IMR-90 (cell line): ENCODE results near the gene HIVEP1. TPM values are rescaled to one million over a fixed set of nuclear protein-coding genes. Genes with fewer than 3 reads are reported as not detected.

Experiments used
- ATAC-seq: fragments of 200-7000 bp; cut with Tn5 transposase; 2 replicates; pipeline ENCODE4 v1.9.1; 2020; ENCODE audit warnings: low read depth, mild to moderate bottlenecking, moderate library complexity
- BruUV-seq: library from RNA; stranded (reverse); fragments of 400-500 nt; replicated peaks from 2 replicates; lab custom pipeline; 2021; lab: Mats Ljungman, UMichigan
- CTCF ChIA-PET: fragments of 300-600 bp; formaldehyde crosslinking; extraction: SDS; loops from one replicate; lab custom pipeline; 2021; ENCODE audit warnings: antibody characterized with exemption; lab: Yijun Ruan, JAX
- POLR2A ChIA-PET: fragments of 300-600 bp; sonication (Branson Sonifier 250); formaldehyde crosslinking; loops from one replicate; lab custom pipeline; 2022; ENCODE audit warnings: antibody characterized with exemption; ENCODE audit not compliant: unreplicated experiment; lab: Charles Lee
- DNase-seq: peaks from one replicate; pipeline ENCODE4 v3.0.0; 2013
- H2AFZ ChIP-seq: replicated peaks from 2 replicates; pipeline ENCODE3; 2013; ENCODE audit warnings: low read length, mild to moderate bottlenecking; ENCODE audit not compliant: poor library complexity
- H2AK5ac ChIP-seq: 2 replicates; pipeline ENCODE4 v1.6.1; 2013; ENCODE audit warnings: low read depth, low read length, inconsistent platforms
- H2AK9ac ChIP-seq: replicated peaks from 2 replicates; pipeline ENCODE3; 2013; ENCODE audit warnings: mild to moderate bottlenecking, low read depth, low read length, moderate library complexity; ENCODE audit not compliant: poor library complexity
- H2BK120ac ChIP-seq: 2 replicates; pipeline ENCODE4 v1.6.1; 2013; ENCODE audit warnings: low read depth, low read length, inconsistent platforms
- H2BK15ac ChIP-seq: 3 replicates; pipeline ENCODE4 v1.6.1; 2013; ENCODE audit warnings: low read depth, low read length, inconsistent platforms
- H2BK20ac ChIP-seq: 2 replicates; pipeline ENCODE4 v1.6.1; 2013; ENCODE audit warnings: low read depth, mild to moderate bottlenecking, inconsistent platforms, low read length, moderate library complexity
- H2BK5ac ChIP-seq: 2 replicates; pipeline ENCODE4 v1.6.1; 2013; ENCODE audit warnings: mild to moderate bottlenecking, low read depth, low read length, inconsistent platforms; ENCODE audit not compliant: poor library complexity, severe bottlenecking
- H3K14ac ChIP-seq: replicated peaks from 2 replicates; pipeline ENCODE4 v1.6.1; 2013; ENCODE audit warnings: low read depth, low read length, inconsistent platforms
- H3K18ac ChIP-seq: 2 replicates; pipeline ENCODE4 v1.6.1; 2013; ENCODE audit warnings: low read depth, low read length, control low read depth
- H3K23ac ChIP-seq: 2 replicates; pipeline ENCODE4 v1.6.1; 2013; ENCODE audit warnings: low read depth, low read length, inconsistent platforms
- H3K27ac ChIP-seq: 2 replicates; pipeline ENCODE4 v1.5.1; 2013; ENCODE audit warnings: mild to moderate bottlenecking, control low read depth, low read length; ENCODE audit not compliant: insufficient read depth
- H3K27me3 ChIP-seq: 2 replicates; pipeline ENCODE4 v1.6.1; 2013; ENCODE audit warnings: low read length; ENCODE audit not compliant: control insufficient read depth, insufficient read depth
- H3K36me3 ChIP-seq: 2 replicates; pipeline ENCODE4 v1.6.1; 2013; ENCODE audit warnings: low read length, mixed read lengths; ENCODE audit not compliant: control insufficient read depth, insufficient read depth
- H3K4ac ChIP-seq: 2 replicates; pipeline ENCODE4 v1.6.1; 2013; ENCODE audit warnings: low read depth, low read length, inconsistent platforms
- H3K4me1 ChIP-seq: 2 replicates; pipeline ENCODE4 v1.6.1; 2013; ENCODE audit warnings: low read length, mixed read lengths; ENCODE audit not compliant: control insufficient read depth, insufficient read depth
- H3K4me2 ChIP-seq: 2 replicates; pipeline ENCODE4 v1.6.1; 2013; ENCODE audit warnings: low read depth, mild to moderate bottlenecking, control low read depth, low read length, moderate library complexity
- H3K4me3 ChIP-seq: 2 replicates; pipeline ENCODE4 v1.5.1; 2013; ENCODE audit warnings: low read depth, mild to moderate bottlenecking, control low read depth, low read length, moderate library complexity; ENCODE audit not compliant: insufficient read depth
- H3K56ac ChIP-seq: 2 replicates; pipeline ENCODE4 v1.6.1; 2013; ENCODE audit warnings: low read length, inconsistent platforms; ENCODE audit not compliant: insufficient read depth; ENCODE audit errors: extremely low read depth
- H3K79me1 ChIP-seq, 2 experiments: 2 replicates each; pipeline ENCODE4 v1.6.1; 2013; ENCODE audit warnings: low read length in 2 of 2, inconsistent platforms in 1 of 2, low read depth in 1 of 2
- H3K9ac ChIP-seq: 2 replicates; pipeline ENCODE4 v1.6.1; 2013; ENCODE audit warnings: low read depth, low read length, control low read depth
- H3K9me1 ChIP-seq: 2 replicates; pipeline ENCODE4 v1.6.1; 2013; ENCODE audit warnings: low read length, inconsistent platforms; ENCODE audit not compliant: insufficient read depth
- H3K9me3 ChIP-seq: 2 replicates; pipeline ENCODE4 v1.6.1; 2013; ENCODE audit warnings: low read length; ENCODE audit not compliant: control insufficient read depth, insufficient read depth
- H4K20me1 ChIP-seq: 2 replicates; pipeline ENCODE4 v1.6.1; 2013; ENCODE audit warnings: low read length, inconsistent platforms; ENCODE audit not compliant: insufficient read depth
- H4K5ac ChIP-seq: 2 replicates; pipeline ENCODE4 v1.6.1; 2013; ENCODE audit warnings: mild to moderate bottlenecking, low read depth, low read length, control low read depth
- H4K8ac ChIP-seq, 2 experiments: 2 replicates each; pipeline ENCODE4 v1.6.1; 2013; ENCODE audit warnings: low read depth in 2 of 2, low read length in 2 of 2, control low read depth in 1 of 2, inconsistent platforms in 1 of 2
- H4K91ac ChIP-seq: 2 replicates; pipeline ENCODE4 v1.6.1; 2013; ENCODE audit warnings: low read depth, low read length, inconsistent platforms; ENCODE audit not compliant: insufficient read depth
- BHLHE40 ChIP-seq: fragments of 150-350 bp; IDR thresholded peaks from 2 replicates; pipeline ENCODE4 v1.6.1; 2016; ENCODE audit warnings: mild to moderate bottlenecking, low read depth, low read length
- CEBPB ChIP-seq: IDR thresholded peaks from 2 replicates; pipeline ENCODE4 v1.6.1; 2012; ENCODE audit warnings: low read depth, low read length, improper control_type of control experiment
- CHD1 ChIP-seq: IDR thresholded peaks from 2 replicates; pipeline ENCODE4 v1.6.1; 2012; ENCODE audit warnings: low read depth, low read length, improper control_type of control experiment
- CTCF ChIP-seq: conservative IDR thresholded peaks from 2 replicates; pipeline ENCODE4 v1.5.1; 2012; ENCODE audit warnings: mild to moderate bottlenecking, low read depth, low read length, improper control_type of control experiment
- FOS ChIP-seq: fragments of 150-350 bp; IDR thresholded peaks from 2 replicates; pipeline ENCODE4 v1.6.1; 2016; ENCODE audit warnings: low read depth, low read length
- MAFK ChIP-seq: IDR thresholded peaks from 2 replicates; pipeline ENCODE4 v1.6.1; 2012; ENCODE audit warnings: low read depth, low read length, improper control_type of control experiment
- MXI1 ChIP-seq: IDR thresholded peaks from 2 replicates; pipeline ENCODE4 v1.6.1; 2012; ENCODE audit warnings: low read depth, mild to moderate bottlenecking, low read length, moderate library complexity, borderline replicate concordance
- NFE2L2 ChIP-seq: fragments of 150-350 bp; IDR thresholded peaks from 2 replicates; pipeline ENCODE4 v1.6.1; 2016; ENCODE audit warnings: low read depth, mild to moderate bottlenecking, low read length
- RAD21 ChIP-seq: IDR thresholded peaks from 2 replicates; pipeline ENCODE4 v1.6.1; 2012; ENCODE audit warnings: low read length, improper control_type of control experiment
- RCOR1 ChIP-seq: IDR thresholded peaks from 2 replicates; pipeline ENCODE4 v1.6.1; 2012; ENCODE audit warnings: mild to moderate bottlenecking, low read length, improper control_type of control experiment; ENCODE audit not compliant: insufficient replicate concordance
- RFX5 ChIP-seq: IDR thresholded peaks from 2 replicates; pipeline ENCODE4 v1.8.0; 2012; ENCODE audit warnings: low read depth, mild to moderate bottlenecking, low read length, moderate library complexity
- SMC3 ChIP-seq: fragments of 150-350 bp; IDR thresholded peaks from 2 replicates; pipeline ENCODE4 v1.6.1; 2016; ENCODE audit warnings: low read depth, mild to moderate bottlenecking, antibody characterized with exemption, low read length, moderate library complexity
- USF2 ChIP-seq: fragments of 150-350 bp; IDR thresholded peaks from 2 replicates; pipeline ENCODE4 v1.6.1; 2017; ENCODE audit warnings: mild to moderate bottlenecking, antibody characterized with exemption, low read length, low read depth
- dilution Hi-C: fragments of 300-500 bp; cut with HindIII; formaldehyde crosslinking; loops from one replicate; pipeline ENCODE4 v1.14.3; 2018; ENCODE audit warnings: low sequenced_read_pairs; ENCODE audit not compliant: unreplicated experiment
- in situ Hi-C: fragments of 300-500 bp; cut with MboI; formaldehyde crosslinking; loops from 3 replicates; pipeline ENCODE4 v1.14.3; 2019; ENCODE audit warnings: low sequenced_read_pairs, inconsistent platforms, mixed read lengths
- intact Hi-C: fragments of 100-400 bp; cut with micrococcal nuclease; formaldehyde crosslinking; loops from 2 replicates; pipeline ENCODE4 v1.10.0; 2022
- polyA plus RNA-seq, 3 experiments: library from polyadenylated mRNA; depleted of rRNA; stranded (reverse); fragments of >200 nt; gene quantifications; 2 replicates each; pipeline ENCODE4 v1.2.3, GENCODE V29; 2012; ENCODE audit warnings: low replicate concordance in 1 of 3
- total RNA-seq: library from RNA; depleted of rRNA; stranded (reverse); fragments of >200 nt; gene quantifications from 2 replicates; pipeline ENCODE4 v1.2.3, GENCODE V29; 2012
- TF ChIP-seq, protein P1 (sequence below): fragments of 150-350 bp; IDR thresholded peaks from 2 replicates; pipeline ENCODE4 v1.6.1; 2016; ENCODE audit warnings: low read depth, mild to moderate bottlenecking, low read length, moderate library complexity, borderline replicate concordance

Gene HIVEP1
- total and polyA plus RNA-seq, 2 of the 4 experiments (the other 2 are of a cell fraction): 13.0 to 17.2 TPM

DNA sequence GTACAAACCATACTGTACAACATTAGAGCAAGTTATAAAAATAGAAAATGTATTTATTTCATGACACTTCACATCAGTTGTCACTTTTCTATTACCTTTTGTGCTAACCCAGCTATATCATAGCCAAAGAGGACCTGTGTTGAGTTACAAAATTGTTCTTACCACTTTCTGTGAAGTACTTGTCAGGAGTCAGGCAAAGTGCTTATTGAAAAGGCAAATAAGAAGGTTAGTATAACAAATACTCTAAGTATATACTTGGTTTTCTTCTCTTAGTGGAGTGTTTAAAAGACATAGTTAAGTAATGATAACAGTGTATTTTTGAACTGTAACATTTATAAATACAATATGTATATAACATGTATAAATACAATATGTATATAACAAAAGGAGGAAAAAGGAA is 88.9 kb downstream of the HIVEP1 start:
- Histone ChIP-seq H2AK5ac (no peak overlapping the region), H3K4me1 (peaks cover 6% of the 10 kb centered on the region), H2AFZ (no peak overlapping the region), H3K56ac (no peak overlapping the region), H3K79me1 (peaks cover 10 to 30% of the 10 kb centered on the region in 2 experiments; a peak in 2 of 4 replicates), H3K23ac (no peak overlapping the region), H2BK5ac (no peak overlapping the region), H4K5ac (no peak overlapping the region), H3K4ac (no peak overlapping the region), H3K27me3 (no peaks in the 10 kb centered on the region), H3K9ac (no peak overlapping the region), H3K4me2 (no peak overlapping the region), H3K27ac (no peak overlapping the region), H4K8ac (no peak overlapping the region), H2BK15ac (no peak overlapping the region), H2BK20ac (no peak overlapping the region), H3K36me3 (no peaks in the 10 kb centered on the region), H3K18ac (no peak overlapping the region), H2AK9ac (no peak overlapping the region), H4K91ac (no peak overlapping the region), H4K20me1 (0 out of 2 replicates have a peak, but pooled peaks cover 3% of the 10 kb centered on the region), H2BK120ac (no peak overlapping the region), H3K4me3 (no peak overlapping the region), H3K9me1 (peaks cover 5% of the 10 kb centered on the region; the same call in 1 of the 2 replicates), H3K9me3 (no peaks in the 10 kb centered on the region), H3K14ac (no peak overlapping the region)
- in situ Hi-C loops: no loop called here
- ChIA-PET POLR2A (no interaction called here), CTCF (no interaction called here)
- intact Hi-C loops: no loop called here
- ATAC-seq: no peak
- DNase-seq: no peak
- BruUV-seq: no TSS peak
- TF ChIP-seq MAFK (no peak), RAD21 (no peak), RCOR1 (no peak), MXI1 (no peak), USF2 (no peak), CHD1 (no peak), SMC3 (no peak), BHLHE40 (no peak), NFE2L2 (no peak), FOS (no peak), RFX5 (no peak), CEBPB (no peak), CTCF (no peak)
- TF ChIP-seq, protein P1, sequence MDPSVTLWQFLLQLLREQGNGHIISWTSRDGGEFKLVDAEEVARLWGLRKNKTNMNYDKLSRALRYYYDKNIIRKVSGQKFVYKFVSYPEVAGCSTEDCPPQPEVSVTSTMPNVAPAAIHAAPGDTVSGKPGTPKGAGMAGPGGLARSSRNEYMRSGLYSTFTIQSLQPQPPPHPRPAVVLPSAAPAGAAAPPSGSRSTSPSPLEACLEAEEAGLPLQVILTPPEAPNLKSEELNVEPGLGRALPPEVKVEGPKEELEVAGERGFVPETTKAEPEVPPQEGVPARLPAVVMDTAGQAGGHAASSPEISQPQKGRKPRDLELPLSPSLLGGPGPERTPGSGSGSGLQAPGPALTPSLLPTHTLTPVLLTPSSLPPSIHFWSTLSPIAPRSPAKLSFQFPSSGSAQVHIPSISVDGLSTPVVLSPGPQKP: no peak
- dilution Hi-C loops: no loop called here
